Peyer's patch (tissue), 4 donors: ENCODE results near the gene LITAFD.
"Not testable (repeated sequence)": the region's sequence is repeated elsewhere in the genome, so short reads cannot be mapped to it uniquely, and the experiment has no call there.

Experiments used
- CTCF ChIP-seq, 6 experiments: fragments of 450-650 bp in 4 of 6; fragments of 200-600 bp in 2 of 6; sonication (generic) in 1 of 6; IDR thresholded peaks; one replicate each; pipeline ENCODE4 v1.5.1; 2017 to 2019; ENCODE audit warnings: antibody characterized with exemption in 6 of 6, mild to moderate bottlenecking in 3 of 6, moderate library complexity in 1 of 6
- POLR2A ChIP-seq, 2 donors: fragments of 450-650 bp; IDR thresholded peaks; one replicate each; pipeline ENCODE4 v1.5.1; 2017; ENCODE audit warnings: antibody characterized with exemption in 2 of 2, mild to moderate bottlenecking in 2 of 2, moderate library complexity in 2 of 2

DNA sequence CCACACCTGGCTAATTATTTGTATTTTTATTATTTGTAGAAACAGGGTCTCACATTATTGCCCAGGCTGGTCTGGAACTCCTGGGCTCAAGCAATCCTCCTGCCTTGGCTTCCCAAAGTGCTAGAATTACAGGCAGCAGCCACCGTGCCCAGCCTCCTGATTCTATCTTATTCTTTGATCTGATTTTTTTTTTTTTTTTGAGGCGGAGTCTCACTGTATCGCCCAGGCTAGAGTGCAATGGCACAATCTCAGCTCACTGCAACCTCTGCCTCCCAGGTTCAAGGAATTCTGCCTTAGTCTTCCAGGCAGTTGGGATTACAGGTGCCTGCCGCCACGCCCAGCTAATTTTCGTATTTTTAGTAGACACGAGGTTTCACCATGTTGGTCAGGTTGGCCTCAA lies 6.8 kb upstream of the LITAFD start:
- not testable (repeated sequence) for TF ChIP-seq CTCF, POLR2A (IDR thresholded peaks at IDR 0.05)
